IPS-NIHi7 (cell line): Measurements from ENCODE around the gene GPR89B.
"Not testable (repeated sequence)": the region's sequence is repeated elsewhere in the genome, so short reads cannot be mapped to it uniquely, and the experiment has no call there.

Experiments used
- DNase-seq: peaks from one replicate; pipeline ENCODE4 v3.0.0; 2012; ENCODE audit warnings: mixed read lengths; ENCODE audit errors: extremely low spot score

GPR89B gene

DNA sequence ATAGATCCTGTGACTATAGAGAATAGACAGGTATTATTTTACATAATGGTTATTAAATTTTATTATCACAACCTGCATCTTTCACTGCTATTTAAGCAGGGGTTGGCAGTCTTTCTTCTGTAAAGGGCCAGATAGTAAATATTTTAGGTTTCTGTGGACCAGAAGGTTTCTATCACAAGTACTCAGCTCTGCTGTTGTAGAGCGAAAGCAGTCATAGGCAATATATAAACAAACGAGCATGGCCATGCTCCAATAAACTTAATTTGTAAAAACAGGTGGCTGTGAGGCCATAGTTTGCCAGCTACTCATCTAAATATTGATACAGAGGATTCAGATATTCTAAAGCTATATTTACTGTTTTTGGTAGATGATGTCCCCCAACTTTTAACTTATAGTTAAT lies 12.2 kb downstream of the GPR89B start:
- not testable (repeated sequence) for DNase-seq

DNA sequence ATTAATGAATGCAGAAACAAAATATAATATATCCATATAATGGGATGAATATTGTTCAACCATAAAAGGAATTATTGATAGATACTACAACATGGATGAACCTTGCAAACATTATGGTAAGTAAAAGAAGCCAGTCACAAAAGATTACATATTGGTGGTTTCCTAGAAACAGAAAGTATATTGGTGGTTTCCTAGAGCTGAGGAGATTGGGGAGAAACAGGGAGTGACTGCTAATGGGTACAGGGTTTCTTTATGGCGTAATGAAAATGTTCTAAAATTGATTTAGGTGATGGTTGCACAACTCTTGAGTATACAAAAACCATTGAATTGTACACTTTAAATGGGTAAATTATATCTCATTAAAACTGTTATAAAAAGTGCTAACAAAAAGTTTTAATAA lies 14.3 kb downstream of the GPR89B start:
- DNase-seq: not testable (repeated sequence)

DNA sequence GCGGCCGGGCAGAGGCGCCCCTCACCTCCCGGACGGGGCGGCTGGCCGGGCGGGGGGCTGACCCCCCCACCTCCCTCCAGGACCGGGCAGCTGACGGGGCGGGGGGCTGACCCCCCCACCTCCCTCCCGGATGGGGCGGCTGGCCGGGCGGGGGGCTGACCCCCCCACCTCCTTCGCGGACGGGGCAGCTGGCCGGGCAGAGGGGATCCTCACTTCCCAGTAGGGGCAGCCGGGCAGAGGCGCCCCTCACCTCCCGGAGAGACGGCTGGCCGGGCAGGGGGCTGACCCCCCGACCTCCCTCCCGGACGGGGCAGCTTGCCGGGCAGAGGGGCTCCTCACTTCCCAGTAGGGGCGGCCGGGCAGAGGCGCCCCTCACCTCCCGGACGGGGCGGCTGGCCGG lies 21.3 kb downstream of the GPR89B start:
- DNase-seq: not testable (repeated sequence)

DNA sequence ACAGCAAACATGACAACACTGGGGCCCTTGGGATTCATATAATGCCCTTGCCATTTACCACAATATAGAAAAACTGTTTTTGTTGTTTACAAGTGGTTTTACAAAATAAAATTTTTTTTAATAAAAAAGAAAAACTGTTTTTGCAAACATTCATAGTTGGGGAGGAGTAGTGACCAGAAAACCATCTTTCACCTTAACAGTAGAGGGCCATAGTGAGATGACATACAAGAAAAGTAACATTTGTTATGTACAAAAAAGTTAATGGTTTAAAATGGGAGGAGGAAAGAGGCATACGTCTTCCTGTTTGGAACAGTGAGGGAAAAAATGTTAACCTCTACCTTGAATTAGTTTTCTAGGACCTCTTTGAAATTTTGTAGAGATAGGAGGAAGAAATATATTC lies 30.7 kb downstream of the GPR89B start:
- DNase-seq: not testable (repeated sequence)

DNA sequence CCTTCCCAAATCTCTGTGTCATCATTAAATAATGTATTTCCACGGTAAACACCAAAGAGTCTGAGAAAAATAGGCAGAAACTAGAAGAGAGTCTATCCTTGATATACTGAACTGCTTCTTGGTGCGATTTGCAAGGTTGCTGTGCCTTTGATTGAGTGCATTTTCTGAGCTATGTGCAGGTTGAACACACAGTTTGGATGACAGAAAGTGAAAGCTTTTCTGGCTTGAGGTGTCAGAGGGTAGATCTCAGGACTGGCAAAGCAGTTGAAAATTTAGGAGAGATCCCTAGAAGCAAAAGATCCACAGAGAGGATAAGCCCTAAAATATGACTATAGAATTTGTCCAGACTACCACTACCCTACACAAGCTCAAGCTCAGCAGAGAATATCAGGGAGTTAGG lies 31.5 kb downstream of the GPR89B start:
- DNase-seq: not testable (repeated sequence)

DNA sequence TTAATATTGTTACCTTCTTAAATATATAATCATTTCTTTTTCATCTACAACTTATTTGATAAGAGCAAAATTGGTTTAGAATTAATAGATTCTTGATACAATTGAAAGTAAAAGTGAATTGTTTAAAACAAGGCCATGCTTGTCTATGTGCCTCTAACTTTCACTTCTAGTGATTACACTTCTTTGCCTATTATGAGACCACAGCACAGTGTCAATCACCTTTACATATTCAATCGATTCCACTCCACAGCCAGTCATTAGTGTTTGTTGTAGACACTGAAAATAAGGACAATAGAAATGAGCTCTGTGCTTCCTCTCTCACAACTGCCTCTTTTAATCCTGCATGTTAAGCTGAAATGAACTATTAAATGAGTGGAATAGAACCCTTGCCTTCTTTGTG lies 36.4 kb downstream of the GPR89B start:
- not testable (repeated sequence) for DNase-seq

DNA sequence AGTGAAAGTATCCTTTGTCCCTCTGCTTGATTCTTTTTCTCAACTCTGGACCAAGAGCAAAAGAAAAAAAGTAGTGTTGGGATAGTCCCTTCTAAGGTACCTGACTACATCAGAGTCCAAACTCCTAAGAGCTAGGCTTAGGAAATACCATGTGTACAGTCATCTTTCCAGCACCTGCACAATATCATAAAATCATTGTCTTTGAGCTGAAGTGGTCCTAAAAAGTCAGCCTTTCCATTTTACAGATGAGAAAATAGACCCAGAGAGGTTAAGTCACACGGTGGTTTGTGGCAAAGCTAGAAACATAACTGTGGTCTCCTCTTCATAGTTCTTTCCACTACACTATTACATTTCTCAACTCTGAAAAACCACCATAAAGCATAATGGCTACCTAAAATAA lies 38.4 kb downstream of the GPR89B start:
- not testable (repeated sequence) for DNase-seq

DNA sequence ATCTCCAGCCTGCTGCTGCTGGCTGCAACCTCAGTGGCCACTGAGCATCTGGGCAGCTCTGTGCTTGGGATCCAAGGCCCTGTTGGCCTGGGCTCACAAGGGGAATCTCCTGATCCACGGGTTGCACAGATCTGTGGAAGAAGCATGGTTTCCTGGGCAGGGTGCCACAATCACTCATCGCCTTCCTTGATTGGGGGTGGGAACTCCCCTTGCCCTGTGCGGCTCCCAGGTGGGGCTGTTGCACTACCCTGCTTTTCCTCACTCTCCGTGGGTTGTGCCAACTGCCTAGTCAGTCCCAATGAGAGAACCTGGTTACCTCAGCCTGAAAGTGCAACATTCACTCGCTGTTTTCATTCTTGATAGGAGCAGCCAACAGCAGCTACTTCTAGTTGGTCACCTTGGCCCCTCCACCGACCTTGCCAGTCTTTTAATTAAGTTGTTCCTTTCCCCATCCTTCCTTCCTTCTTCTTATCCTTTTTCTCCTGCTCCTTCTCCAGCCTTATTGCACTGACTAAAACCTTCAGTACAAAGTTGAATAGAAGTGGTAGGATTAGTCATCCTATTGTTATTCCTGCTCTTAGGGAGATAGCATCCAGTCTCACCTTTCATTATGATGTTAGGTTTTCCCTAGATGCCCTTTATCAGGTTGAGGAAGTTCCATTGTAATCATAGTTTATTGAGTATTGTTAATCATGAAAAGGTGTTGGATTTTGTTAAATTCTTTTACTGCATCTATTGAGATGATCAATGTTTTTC lies 50.9 kb downstream of the GPR89B start:
- DNase-seq: not testable (repeated sequence)

DNA sequence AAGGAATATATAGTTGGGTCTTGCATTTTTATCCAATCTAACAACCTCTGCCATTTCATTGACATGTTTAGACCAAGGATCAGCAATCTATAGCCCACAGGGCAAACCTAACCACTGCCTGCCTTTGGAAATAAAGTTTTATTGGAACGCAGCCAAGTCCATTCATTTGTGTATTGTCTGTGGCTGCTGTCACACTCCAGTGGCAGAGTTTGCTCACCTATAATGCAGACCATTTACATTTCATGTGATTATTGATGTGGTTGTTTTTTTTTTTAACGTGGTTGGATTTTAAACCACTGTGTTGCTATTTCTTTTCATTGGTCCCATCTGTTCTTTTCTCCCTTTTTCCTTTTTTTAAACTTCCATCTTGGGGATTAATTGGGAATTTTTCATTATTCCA lies 57.2 kb downstream of the GPR89B start:
- DNase-seq: not testable (repeated sequence)

DNA sequence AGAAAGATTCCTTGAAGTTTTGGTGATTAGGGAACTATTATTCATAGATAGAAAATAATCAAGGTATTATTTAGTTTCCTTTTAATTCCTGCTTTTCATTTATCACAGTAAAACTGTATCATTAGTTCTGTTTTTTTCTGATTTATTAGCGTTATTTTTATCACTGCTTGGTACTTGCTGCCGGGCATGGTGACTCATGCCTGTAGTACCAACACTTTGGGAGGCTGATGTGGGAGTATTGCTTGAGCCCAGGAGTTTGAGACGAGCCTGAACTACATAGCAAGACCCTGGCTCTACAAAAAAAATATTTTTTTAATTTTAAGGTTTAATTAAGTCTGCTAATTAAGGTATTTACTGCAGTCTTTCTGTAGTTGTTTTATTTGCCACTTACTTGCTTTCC lies 59.7 kb downstream of the GPR89B start:
- not testable (repeated sequence) for DNase-seq

DNA sequence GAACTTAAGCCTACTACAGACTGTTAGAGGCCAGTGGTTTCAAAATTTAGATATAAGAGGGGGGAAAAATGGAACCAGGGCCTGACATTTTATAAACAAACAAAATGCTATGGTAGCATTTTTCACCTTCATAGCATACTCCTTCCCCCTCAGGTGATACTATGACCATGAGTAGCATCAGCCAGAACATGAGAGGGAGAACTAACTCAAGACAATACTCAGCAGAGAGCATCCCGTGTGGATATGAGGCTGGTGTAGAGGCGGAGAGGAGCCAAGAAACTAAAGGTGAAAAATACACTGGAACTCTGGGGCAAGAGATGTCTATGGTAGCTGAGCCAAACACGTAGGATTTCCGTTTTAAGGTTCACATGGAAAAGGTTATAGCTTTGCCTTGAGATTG lies 64.7 kb downstream of the GPR89B start:
- DNase-seq: not testable (repeated sequence)

DNA sequence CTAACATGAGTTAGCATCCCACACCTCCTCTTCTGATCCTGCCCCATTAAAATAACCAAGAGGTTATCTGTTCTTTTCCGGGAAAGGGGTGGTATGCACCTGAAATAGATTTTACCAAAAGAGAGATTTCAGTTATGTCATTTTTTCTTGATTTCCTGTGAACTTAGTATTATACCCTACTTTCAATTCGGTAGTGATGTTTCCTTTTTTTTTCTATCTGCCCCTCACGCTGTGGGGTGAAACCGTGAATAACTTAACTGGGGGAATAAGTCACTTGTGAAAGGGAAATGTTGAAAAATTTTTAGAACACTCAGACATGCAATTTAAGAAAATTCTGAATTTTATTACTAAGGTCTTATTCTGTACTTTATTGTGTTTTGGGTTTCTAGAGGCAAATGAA lies 65.2 kb downstream of the GPR89B start:
- DNase-seq: not testable (repeated sequence)

DNA sequence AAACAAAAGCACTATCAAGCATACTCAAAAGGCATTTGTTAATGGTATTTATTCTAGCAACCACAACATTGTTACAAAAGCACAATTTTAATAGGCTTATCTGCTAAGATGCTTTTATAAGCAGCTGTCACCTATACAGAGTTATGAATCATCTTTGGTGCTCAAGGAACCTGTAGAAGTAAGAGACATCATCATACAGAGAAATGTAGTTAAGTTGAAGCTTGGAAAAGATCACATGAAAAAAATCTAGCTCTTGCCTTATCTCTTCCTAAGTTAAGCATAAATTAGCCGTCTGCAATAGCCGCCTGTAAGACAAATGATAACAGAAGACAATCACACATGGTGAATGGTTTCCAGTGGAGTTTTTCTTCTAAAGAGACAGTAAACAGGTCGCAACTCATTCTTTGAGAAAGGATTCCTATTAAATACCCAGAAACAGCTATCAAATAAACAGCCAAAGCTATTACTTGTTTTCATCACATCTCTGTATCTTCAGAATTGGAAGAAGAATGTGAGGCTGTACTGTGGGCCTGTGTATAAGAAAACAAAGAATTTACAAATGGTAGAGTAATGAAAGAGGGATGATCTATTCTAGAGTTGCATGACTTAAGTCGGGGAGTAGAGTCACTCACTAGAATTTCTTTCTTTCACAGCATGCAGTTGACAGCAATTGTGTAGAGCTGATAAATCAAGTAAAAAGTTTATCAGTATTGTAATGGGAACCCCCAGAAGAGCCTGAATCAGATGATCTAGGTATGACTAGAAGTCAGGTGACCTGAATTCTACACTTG lies 65.8 kb downstream of the GPR89B start:
- not testable (repeated sequence) for DNase-seq

DNA sequence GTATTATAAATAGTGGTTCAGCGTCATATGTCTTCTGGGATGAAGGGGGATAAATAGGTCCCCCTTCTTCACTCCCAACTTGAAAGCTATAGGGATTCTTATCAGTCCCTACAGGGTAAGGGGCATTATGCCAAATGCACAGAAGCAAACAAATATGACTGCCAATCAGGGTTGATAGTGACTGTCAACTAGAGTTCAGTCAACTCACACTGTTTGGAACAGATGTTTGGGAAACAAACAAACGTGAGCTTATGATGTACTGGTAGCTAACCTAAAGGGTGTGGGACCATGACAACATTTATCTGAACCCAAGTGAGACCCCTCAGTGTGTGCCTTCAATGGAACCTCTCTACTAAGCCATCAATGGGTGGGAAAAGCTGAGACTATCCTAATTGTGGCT lies 67.9 kb downstream of the GPR89B start:
- not testable (repeated sequence) for DNase-seq

DNA sequence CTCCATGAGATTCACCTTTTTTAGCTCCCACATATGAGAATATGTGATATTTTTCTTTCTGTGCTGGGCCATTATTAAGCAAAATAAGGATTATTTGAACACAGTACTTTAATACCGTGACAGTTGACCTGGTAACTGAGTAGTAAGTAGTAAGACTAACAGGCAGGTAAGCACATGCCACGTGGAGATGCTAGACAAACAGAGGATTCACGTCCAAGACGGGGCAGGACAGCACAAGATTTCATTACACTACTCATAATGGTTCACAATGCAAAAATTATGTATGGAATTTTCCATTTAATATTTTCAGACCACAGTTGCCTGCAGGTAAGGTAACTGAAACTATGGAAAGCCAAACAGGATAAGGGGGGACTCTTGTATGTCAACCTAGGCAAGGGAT lies 79.5 kb downstream of the GPR89B start:
- DNase-seq: not testable (repeated sequence)

DNA sequence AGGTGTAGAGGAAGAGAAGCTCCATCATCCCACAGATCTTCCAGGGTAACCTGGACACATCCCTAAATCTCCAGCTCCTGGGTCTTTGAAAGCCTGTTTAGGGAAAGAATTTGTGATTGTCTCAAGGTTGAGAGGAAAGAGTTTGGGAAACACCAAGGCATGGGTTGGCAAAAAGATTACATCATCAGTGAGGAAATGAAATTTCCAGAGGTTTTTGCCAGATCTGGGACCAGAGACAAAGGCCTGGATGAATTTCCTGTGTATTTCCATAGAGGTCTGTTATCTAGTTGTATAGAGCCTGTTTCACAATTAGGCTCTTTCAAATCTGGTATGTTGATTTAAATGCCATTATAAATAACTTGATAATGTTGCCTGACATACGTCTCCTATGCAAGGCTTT lies 82.3 kb downstream of the GPR89B start:
- no peak for DNase-seq

DNA sequence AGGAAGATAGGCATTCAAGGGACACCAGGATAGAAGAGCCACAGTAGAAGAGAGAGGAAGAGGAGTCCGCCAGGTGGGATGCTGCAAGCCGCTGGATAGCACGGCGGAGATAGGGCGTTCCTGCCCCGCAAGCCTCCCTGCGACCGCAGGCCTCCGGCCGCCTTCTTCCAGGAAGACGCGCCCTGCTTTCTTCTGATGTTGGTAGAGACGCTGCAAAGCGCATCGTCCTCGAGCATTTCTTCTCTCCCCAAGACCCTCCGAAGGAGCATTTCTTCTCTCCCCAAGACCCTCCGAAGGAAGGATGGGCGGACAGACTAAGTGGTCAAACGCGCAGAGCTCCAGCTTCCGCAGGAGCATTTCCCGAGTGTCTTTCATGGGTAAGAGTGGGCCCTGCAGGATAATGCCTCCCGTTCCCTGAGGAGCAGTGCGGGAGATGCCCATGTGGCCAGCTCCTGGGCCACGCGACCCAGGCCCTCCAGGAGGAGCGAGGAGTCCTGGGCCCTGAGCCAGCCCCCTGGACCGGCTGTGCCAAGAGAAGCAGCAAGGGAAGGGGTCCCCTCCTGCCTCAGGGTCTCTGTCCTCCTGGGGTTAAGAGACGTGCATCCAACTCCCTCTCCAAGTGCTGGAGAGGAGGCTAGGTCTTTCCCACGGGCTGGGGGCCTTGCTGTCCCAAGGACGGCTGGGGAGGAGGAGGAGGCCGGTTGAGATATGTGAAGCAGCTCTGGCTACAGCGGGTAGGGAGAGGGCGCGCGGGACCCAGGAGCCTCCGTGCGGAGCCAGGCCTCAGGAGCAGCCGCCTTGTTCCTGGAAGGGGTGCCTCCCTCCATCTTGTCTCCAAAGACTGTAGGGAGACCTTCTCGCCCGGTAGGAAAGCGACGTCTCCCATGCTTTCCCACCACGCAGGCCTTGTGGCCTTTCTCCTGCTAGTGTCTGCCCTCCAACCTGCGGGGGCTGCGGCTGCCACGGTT lies 85.2 kb downstream of the GPR89B start:
- peak; percentile 54 for DNase-seq

DNA sequence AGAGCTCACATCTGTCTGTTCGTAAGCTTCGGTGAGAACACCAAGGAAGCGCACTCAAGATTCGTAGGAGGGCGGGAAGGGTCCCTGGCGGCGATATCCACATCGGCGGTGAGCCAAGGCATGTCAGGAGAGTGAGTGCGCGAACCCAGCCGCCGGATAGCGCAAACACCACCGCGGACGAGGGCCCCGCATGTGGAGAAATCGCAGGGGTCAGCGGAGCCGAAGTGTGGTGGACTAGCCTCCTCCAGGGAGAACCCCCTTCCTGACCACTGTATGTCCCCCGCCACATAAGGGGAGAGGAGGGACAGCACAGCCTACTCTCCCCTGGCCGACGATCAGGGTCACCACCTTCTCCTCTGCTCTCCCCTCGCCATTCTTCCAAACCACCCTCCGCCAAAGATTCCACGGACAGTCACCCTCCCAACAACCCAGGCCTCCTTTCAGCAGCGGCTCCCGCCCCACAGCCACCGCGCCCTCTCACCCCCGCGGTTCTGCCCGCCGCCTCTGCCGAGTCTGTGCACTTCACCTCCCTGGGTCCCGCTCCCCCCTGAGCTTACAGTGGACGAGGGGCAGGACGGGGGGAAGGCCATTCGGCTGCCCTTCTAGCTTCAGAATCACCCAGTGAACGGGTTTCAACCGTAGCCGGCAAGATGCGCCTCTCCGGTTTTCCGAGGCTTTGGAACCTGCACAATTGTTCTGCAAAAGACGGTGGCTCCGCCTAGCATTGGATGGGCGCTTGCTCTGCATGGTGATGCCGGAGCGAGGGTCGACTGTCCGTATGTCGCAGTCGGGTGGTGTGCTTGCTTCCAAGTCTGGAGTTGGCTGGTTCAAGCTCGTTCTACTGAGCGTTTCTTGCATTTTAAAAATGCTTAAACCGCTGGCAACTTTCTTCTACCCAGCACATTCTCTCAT lies 86.3 kb downstream of the GPR89B start:
- DNase-seq: not testable (repeated sequence)

DNA sequence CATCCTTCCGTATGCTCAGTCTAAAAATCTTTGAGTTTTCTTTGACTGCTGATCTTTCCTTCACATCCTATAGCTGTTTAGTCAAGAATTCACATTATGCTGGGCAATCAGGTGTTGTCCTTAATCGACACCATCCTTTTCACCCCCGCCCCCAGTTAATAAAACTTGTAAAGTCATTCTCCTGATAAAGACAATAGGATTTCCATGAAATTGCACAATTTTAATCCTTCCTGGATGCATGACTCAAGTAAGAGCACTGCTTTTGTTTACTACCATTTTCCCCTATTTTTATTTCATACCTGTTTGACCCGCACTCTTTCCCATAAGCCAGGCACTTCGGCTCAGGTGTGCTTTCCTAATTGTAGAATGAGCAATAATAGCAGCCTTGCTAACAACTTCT lies 96.7 kb downstream of the GPR89B start:
- not testable (repeated sequence) for DNase-seq

DNA sequence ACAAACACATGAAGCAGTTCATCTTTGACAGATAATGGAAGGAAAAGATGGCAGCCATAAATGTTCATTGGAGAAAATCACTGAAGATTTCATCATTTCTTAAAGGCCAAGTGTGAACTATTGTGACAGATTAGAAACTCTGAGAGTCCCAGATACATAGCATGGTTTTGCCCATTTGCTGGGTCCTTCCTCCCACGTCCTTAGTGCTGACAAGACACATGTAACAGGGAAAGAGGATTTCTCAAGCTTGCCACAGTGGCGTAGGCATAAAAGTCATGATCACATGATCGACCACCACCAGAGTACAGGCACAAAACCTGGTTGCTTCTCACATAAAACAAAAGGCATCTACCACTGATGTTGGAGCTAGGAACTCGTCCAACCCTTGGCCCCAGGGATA lies 98.8 kb downstream of the GPR89B start:
- DNase-seq: not testable (repeated sequence)

DNA sequence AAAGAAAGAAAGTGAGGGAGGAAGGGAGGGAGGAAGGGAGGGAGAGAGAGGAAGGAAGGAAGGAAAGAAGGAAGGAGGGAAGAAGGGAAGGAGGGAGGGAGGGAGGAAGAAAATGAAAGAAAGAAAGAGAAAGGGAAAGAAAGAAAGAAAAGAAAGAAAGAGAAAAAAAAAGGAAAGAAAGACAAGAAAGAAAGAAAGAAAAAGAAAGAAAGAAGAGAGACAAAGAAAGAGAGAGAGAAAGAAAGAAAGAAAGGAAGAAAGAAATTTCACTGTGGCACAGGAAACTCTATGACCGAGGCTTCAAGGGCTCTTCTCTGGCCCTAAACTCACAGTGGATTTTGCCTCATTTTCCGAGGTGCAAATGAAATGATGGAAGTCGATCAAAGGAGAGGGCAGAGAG lies 104.0 kb downstream of the GPR89B start:
- not testable (repeated sequence) for DNase-seq
